Adrenal gland (tissue), 5 donors: Measurements from ENCODE around the gene NPC1L1.

Experiments
- POLR2A ChIP-seq, 2 donors: fragments of 450-650 bp; IDR thresholded peaks; one replicate each; pipeline ENCODE4 v1.6.1; 2017; ENCODE audit warnings: antibody characterized with exemption in 2 of 2, mild to moderate bottlenecking in 2 of 2, moderate library complexity in 1 of 2
- TF ChIP-seq, protein P1 (sequence below), 6 experiments: fragments of 450-650 bp in 4 of 6; fragments of 200-600 bp in 2 of 6; sonication (generic) in 1 of 6; IDR thresholded peaks; 1 replicate in 5 of 6; 2 replicates in 1 of 6; pipeline versions ENCODE4 v1.5.1 to v1.8.0; 2016 to 2021; ENCODE audit warnings: antibody characterized with exemption in 6 of 6, mild to moderate bottlenecking in 2 of 6, moderate library complexity in 1 of 6
- donor health status: DM: no; HTN: no; CAD: no.

DNA sequence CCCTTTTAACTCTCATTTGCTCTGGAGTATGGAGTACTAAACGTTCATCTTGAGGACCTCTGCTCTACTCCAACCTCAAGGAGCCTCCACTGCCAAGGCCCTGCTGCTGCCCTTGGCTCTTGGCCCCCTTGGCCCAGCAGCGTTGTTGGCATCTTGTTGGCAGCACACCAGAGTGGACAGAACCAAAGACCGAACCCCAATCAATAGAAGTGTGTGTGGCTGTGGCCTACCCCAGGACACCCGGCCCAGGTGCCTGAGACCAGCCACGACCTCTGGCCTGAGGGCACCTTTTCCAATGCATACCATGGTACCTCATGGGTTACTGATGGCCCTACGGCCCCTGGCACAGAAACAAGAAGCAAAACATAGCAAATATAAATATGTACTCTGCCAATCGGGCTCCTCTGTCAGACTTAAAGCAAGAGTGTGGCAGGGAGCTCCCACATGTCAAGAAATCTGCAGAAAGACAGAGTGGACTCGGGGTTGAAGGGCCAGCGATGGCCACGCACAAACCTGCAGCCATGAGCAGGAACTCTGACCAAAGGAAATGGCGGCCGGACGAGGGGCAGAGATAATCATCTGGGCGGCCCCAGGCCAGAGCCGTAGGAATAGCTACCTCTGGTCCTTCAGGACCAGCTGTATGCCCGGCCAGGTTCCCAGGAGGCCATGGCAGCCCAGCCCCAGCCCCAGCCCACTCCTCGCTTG is 2.9 kb downstream of the NPC1L1 start:
- TF ChIP-seq, protein P1, sequence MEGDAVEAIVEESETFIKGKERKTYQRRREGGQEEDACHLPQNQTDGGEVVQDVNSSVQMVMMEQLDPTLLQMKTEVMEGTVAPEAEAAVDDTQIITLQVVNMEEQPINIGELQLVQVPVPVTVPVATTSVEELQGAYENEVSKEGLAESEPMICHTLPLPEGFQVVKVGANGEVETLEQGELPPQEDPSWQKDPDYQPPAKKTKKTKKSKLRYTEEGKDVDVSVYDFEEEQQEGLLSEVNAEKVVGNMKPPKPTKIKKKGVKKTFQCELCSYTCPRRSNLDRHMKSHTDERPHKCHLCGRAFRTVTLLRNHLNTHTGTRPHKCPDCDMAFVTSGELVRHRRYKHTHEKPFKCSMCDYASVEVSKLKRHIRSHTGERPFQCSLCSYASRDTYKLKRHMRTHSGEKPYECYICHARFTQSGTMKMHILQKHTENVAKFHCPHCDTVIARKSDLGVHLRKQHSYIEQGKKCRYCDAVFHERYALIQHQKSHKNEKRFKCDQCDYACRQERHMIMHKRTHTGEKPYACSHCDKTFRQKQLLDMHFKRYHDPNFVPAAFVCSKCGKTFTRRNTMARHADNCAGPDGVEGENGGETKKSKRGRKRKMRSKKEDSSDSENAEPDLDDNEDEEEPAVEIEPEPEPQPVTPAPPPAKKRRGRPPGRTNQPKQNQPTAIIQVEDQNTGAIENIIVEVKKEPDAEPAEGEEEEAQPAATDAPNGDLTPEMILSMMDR (IDR thresholded peaks at IDR 0.05), result no peak
- TF ChIP-seq POLR2A (IDR thresholded peaks at IDR 0.05), result no peak
